Measurements from ENCODE around the gene GARIN1A.

GARIN1A gene

GRCh38 chr7:128708235-128708634 is 36.1 kb downstream of the GARIN1A start:
- Histone ChIP-seq H3K9me3 (replicated peaks in 1 of 11) (peaks cover 7 to 12% (median 9%) of the 10 kb centered on the region in 11 experiments; a peak in 19 of 22 replicates), H3K27me3 (no peaks in the 10 kb centered on the region), H3K36me3 (no peaks in the 10 kb centered on the region), H3K4me2 (no peak overlapping the region), H3K4me3 (no peak overlapping the region), H3K4me1 (peaks cover 0 to 22% (median 0%) of the 10 kb centered on the region in 10 experiments; a peak in 9 of 20 replicates), H3K9ac (no peak overlapping the region), H3K27ac (no peak overlapping the region), H4K20me1 (no peaks in the 10 kb centered on the region)
- no peak for TF ChIP-seq Cebpa-rat (IDR thresholded peaks at IDR 0.05)

GRCh38 chr7:128708824-128709223 is 36.7 kb downstream of the GARIN1A start:
- no peak overlapping the region for H3K4me2 ChIP-seq
- no peaks in the 10 kb centered on the region for H3K27me3 ChIP-seq
- no peak for TF ChIP-seq Cebpa-rat (IDR thresholded peaks at IDR 0.05)
- H3K9ac ChIP-seq, result no peak overlapping the region
- H3K36me3 ChIP-seq, result no peaks in the 10 kb centered on the region
- no peak overlapping the region for H3K27ac ChIP-seq
- no peaks in the 10 kb centered on the region for H4K20me1 ChIP-seq
- H3K4me3 ChIP-seq, result no peak overlapping the region
- peaks cover 9 to 15% (median 10%) of the 10 kb centered on the region in 11 experiments; a peak in 19 of 22 replicates for H3K9me3 ChIP-seq (replicated peaks in 1 of 11)
- H3K4me1 ChIP-seq, result peaks cover 0 to 22% (median 0%) of the 10 kb centered on the region in 10 experiments; a peak in 9 of 20 replicates

GRCh38 chr7:128710481-128710880 is 38.4 kb downstream of the GARIN1A start:
- H4K20me1 ChIP-seq, result no peaks in the 10 kb centered on the region
- no peak overlapping the region for H3K4me3 ChIP-seq
- H3K4me1 ChIP-seq, result peaks cover 0 to 14% (median 0%) of the 10 kb centered on the region in 10 experiments; a peak in 9 of 20 replicates
- H3K36me3 ChIP-seq, result no peaks in the 10 kb centered on the region
- H3K27me3 ChIP-seq, result no peaks in the 10 kb centered on the region
- peaks cover 9 to 15% (median 10%) of the 10 kb centered on the region in 11 experiments; a peak in 19 of 22 replicates for H3K9me3 ChIP-seq (replicated peaks in 1 of 11)
- no peak overlapping the region for H3K9ac ChIP-seq
- TF ChIP-seq Cebpa-rat (IDR thresholded peaks at IDR 0.05), result peak in 2 of 11 experiments; percentile 31 to 38; a peak in 1 of 22 replicates
- no peak overlapping the region for H3K27ac ChIP-seq
- no peak overlapping the region; a peak in 1 of 22 replicates for H3K4me2 ChIP-seq

- H3K36me3 ChIP-seq, result no peaks in the 10 kb centered on the region
- no peak overlapping the region for H3K9ac ChIP-seq
- no peaks in the 10 kb centered on the region for H3K27me3 ChIP-seq
- no peak overlapping the region for H3K4me2 ChIP-seq
- no peaks in the 10 kb centered on the region for H4K20me1 ChIP-seq
- peaks cover 9 to 15% (median 10%) of the 10 kb centered on the region in 11 experiments; a peak in 19 of 22 replicates for H3K9me3 ChIP-seq (replicated peaks in 1 of 11)
- H3K4me3 ChIP-seq, result no peak overlapping the region
- no peak overlapping the region for H3K27ac ChIP-seq
- peaks cover 0 to 7% (median 0%) of the 10 kb centered on the region in 10 experiments; a peak in 4 of 20 replicates for H3K4me1 ChIP-seq
- no peak for TF ChIP-seq Cebpa-rat (IDR thresholded peaks at IDR 0.05)
Measured at GRCh38 chr7:128713794-128714193, 41.7 kb downstream of the GARIN1A start.

GRCh38 chr7:128714701-128715495 is 42.8 kb downstream of the GARIN1A start:
- H3K4me3 ChIP-seq, result no peak overlapping the region
- no peaks in the 10 kb centered on the region for H3K27me3 ChIP-seq
- H3K27ac ChIP-seq, result no peak overlapping the region
- H4K20me1 ChIP-seq, result no peaks in the 10 kb centered on the region
- peaks cover 0 to 7% (median 0%) of the 10 kb centered on the region in 10 experiments; a peak in 4 of 20 replicates for H3K4me1 ChIP-seq
- H3K9ac ChIP-seq, result no peak overlapping the region
- no peaks in the 10 kb centered on the region for H3K36me3 ChIP-seq
- TF ChIP-seq Cebpa-rat (IDR thresholded peaks at IDR 0.05), result no peak
- no peak overlapping the region for H3K4me2 ChIP-seq
- H3K9me3 ChIP-seq (replicated peaks in 1 of 11), result peaks cover 9 to 15% (median 10%) of the 10 kb centered on the region in 11 experiments; a peak in 19 of 22 replicates

GRCh38 chr7:128718967-128719642 is 47.0 kb downstream of the GARIN1A start:
- Histone ChIP-seq H3K4me2 (no peak overlapping the region), H3K9ac (no peak overlapping the region), H3K4me3 (no peak overlapping the region), H3K27me3 (no peaks in the 10 kb centered on the region), H3K27ac (no peak overlapping the region), H4K20me1 (no peaks in the 10 kb centered on the region), H3K36me3 (no peaks in the 10 kb centered on the region), H3K4me1 (no peaks in the 10 kb centered on the region; a peak in 1 of 20 replicates), H3K9me3 (replicated peaks in 1 of 11) (no peaks in the 10 kb centered on the region)
- TF ChIP-seq Cebpa-rat (IDR thresholded peaks at IDR 0.05), result no peak

- Histone ChIP-seq H3K4me3 (no peak overlapping the region), H3K36me3 (no peaks in the 10 kb centered on the region), H3K4me2 (no peak overlapping the region), H3K4me1 (peaks cover 0 to 19% (median 15%) of the 10 kb centered on the region in 10 experiments; a peak in 17 of 20 replicates), H3K27me3 (no peaks in the 10 kb centered on the region), H4K20me1 (no peaks in the 10 kb centered on the region), H3K9me3 (replicated peaks in 1 of 11) (peaks cover 0 to 11% (median 6%) of the 10 kb centered on the region in 11 experiments; a peak in 9 of 22 replicates), H3K27ac (no peak overlapping the region), H3K9ac (no peak overlapping the region)
- no peak for TF ChIP-seq Cebpa-rat (IDR thresholded peaks at IDR 0.05)
Measured at GRCh38 chr7:128721376-128721775, 49.3 kb downstream of the GARIN1A start.

Data from BLaER1 treated with 17β-estradiol and CSF1 and Interleukin-3, amounts not matched to agents 10 nM and 100 nM (cell line).